TTC549 (cell line): Measurements from ENCODE around the gene MTMR11.

Experiments
- FAIRE-seq: peaks from 2 replicates; lab custom pipeline; 2012; peaks lifted over from hg19 to GRCh38; lab: Jason Lieb, UNC

Gene MTMR11

GRCh38 chr1:149936992-149937705, 470 bp upstream of the MTMR11 start:
- peak; percentile 92 for FAIRE-seq

DNA sequence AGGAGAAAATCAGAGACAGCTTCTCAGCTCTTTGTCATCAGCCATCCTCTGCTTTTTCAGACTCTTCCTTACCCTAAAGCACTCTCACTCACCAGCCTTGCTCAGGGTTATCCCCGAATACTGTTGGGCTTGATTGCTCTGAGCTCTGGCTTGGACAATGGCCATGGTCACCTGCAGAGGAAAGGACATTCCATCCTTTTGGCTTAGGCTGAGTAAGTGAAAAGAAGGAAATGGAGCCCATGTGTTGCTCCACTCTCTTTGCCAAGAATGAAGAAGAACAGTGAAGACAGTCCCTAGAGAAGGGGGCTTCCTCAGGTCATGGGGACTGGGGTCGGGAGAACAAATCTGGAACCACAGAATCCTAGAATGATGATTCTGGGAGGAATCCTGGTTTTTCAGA, 2.3 kb downstream of the MTMR11 start:
- FAIRE-seq = no peak

GRCh38 chr1:149933208-149933607, 3.5 kb downstream of the MTMR11 start:
- no peak for FAIRE-seq

- no peak for FAIRE-seq
Measured at GRCh38 chr1:149932474-149932873, 4.2 kb downstream of the MTMR11 start.

- FAIRE-seq = no peak
Measured at GRCh38 chr1:149931212-149931790, 5.4 kb downstream of the MTMR11 start.

DNA sequence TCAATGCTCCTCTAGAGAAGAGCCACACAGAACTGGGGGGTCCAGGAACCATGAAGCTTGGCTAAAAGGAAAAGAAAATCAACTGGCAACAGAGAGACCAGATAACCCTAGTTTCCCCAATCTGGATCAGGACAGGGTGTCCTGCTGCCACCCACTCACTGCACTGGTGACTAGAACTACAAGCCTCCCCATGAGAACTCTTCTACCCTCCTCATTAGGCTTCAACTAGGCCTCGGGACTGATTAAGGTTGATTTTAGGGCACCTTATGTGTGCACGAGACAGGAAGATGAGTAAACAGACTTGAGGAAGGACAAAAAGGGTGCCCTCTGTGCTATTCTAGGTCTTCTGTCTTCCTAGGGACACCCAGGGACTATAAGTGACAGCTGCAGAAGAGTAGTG, 6.8 kb downstream of the MTMR11 start:
- FAIRE-seq = no peak

DNA sequence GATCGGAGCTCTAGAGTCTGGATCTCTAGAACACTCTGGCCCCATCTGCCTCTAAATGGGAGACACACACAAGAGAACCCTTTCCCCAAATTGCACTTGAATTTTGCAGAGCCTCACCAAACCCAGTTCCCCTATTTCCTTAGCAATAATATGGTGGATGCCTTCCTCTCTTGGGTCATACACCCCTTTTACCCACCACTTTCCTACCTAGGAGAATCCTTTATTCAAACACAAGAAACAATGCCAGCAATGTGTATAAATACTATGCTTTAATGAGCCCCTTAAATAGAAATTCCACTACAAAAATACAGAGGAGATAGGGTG, 8.3 kb downstream of the MTMR11 start:
- FAIRE-seq = no peak

DNA sequence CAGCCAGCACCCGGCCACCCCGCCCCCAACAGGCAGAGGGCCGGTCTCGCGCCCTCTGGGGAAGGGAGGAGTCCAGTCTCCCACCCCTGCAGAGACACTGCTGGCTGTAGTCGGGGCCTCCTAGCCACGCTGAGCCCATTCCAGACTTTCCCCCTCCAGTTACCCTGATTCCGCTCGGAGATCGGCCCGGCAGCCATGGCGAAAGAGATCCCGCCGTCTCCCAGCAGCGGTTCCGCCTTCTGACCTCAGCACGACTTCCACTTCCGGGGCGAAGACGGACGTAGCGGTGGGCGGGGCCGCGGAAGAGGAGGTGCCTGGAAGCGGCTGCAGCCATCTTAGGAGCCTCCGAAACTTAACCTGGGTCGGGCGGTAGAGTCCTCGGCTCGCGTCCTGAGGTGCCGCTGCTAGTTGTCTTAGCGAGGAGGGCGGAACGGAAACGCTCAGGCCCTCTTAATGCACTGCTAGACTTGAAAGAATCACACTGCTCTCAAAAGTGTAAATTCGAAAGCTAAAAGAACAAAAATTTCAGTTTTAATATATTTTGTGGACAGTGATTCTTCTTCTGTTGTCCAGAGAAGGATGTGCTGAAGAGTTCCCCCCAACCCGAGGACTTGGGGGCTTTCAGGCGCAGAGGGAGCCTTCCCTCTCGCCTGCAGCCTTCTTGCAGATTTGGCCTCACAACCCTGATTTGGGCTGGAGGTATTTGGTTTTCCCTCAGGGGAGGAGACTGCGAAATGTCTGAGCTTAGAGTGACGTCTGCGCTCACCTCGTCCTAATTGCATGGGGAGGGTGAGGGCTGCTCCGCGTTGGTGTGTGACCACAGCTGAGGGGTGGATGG, 8.9 kb downstream of the MTMR11 start, which contains the start of gene SF3B4:
TSS of gene SF3B4 (minus strand) at position 241 of the 838 bp plus-strand sequence. CDS start at position 197, 44 bp downstream.
- peak; percentile 79 for FAIRE-seq

GRCh38 chr1:149927056-149927562, 9.6 kb downstream of the MTMR11 start:
- FAIRE-seq = no peak

DNA sequence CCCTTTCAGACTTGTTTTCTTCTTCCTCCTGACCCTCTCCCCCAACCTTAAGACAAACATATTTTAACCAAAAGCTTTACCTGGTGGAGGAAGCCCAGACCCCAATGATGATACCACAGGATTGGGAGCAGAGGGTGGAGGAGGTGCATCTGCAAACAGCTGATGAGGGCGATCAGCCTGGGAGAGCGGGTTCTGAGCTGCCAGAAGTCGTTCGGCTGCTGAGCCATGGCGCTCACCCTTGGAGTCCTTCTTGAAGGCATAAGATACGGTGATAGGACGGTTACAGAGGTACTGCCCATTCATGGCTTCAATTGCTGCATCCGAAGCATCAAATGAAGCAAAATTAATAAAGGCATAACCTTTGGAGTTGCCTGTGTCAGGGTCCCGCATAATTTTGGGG, 10.4 kb downstream of the MTMR11 start:
- no peak for FAIRE-seq

- no peak for FAIRE-seq
Measured at GRCh38 chr1:149925751-149926150, 10.9 kb downstream of the MTMR11 start.

DNA sequence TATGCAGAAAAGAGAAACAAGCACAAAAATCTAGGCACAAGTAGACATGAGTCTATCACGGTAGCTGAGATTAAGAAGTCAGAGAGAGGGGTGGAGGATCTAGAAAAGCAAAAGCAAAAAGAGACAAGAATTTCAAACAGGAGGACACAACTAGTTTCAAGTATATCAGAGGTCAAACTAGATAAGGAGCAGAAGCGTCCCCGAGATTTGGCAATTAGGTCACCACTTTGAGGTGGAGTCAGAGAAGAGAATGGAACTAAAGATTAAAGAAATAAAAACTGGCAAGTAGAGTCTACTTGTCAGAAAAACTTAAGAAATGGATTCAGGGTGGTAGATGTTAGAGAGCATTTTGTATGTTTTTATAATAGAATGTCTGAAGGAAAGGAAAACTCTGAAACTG, 11.3 kb downstream of the MTMR11 start:
- FAIRE-seq = no peak

- FAIRE-seq = no peak
Measured at GRCh38 chr1:149923626-149924025, 13.1 kb downstream of the MTMR11 start.

DNA sequence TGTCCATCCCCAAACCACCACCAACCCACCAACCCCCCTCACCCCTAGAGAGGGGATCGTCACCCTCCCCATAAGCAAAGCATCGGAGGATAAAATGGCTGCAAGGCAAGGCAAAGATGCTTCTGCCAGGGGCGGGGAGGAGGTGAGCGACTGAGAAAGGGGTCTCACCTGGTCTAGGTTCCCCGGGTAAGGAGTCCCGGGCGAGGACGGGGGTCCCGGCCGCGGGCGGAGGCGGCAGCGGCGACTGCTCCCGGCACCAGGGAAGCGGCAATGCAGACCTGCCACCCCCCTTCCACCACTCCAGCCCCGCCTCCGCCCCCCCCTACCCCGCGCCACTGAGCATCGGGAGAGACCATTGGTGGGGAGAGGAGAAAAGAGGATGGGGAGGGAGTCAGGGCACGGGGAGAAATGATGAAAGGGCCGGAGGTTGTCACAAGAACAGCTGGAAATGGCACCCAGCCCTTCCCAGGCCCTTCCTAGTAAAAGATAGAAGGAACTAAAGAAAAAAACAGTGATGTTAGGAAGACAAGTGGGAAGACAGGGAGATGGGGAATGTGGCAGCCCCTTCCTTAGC, 19.0 kb downstream of the MTMR11 start, which contains the start of gene SV2A:
TSS of gene SV2A (minus strand) at position 274 of the 574 bp plus-strand sequence. CDS start 4,004 bp downstream, outside the sequence.
- FAIRE-seq = no peak

DNA sequence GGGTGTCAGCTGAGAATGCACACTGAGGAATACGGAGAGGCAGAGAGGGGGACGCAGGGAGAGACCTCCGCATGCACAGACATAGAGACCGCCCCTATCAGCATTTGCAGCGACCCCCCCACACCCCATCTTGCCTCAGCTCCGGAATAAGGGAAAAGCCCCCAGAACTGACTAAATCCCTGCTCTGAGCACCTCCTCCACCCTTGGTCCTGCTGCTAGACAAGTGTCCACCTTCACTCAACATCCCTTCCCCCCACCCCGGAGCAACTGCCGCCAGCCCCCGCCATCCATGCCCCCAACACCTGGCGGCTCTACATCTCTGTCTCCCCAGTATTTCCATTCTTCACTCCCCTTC, 19.8 kb downstream of the MTMR11 start:
- FAIRE-seq = no peak

DNA sequence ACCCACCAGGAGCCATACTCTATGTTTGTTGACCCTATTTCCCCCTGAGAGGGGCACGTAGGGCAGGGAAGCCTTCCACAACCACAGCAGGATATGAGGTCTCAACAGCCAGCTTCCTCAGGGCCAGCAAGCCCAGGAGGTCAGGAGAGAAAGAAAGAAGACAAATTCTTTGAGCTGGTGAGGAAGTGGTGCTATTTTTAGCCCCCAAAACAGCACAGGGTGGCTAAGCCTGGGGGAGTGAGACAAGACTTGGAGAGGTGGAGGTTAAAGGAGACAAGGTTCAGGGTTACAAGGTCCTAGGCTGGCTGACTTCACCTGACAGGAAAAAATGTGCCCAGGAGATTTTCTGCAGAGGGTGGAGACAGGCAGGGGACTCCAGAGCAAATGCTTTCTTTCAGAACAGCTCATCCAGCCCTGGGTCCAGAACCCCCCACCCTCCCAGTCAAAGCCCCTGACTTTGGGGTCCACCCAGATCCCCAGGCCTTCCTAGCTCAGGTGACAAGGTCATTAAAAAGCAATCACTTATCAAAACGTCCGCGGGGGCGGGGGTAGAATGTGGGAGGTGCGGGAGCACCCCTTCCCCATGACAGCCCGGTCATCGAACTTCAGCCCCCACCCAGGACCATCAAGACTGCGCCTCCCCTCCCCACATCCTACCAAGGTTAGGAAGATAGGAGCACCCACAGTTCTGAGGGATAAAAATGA, 20.3 kb downstream of the MTMR11 start:
- no peak for FAIRE-seq

- FAIRE-seq = no peak
Measured at GRCh38 chr1:149915429-149916192, 21.1 kb downstream of the MTMR11 start.

DNA sequence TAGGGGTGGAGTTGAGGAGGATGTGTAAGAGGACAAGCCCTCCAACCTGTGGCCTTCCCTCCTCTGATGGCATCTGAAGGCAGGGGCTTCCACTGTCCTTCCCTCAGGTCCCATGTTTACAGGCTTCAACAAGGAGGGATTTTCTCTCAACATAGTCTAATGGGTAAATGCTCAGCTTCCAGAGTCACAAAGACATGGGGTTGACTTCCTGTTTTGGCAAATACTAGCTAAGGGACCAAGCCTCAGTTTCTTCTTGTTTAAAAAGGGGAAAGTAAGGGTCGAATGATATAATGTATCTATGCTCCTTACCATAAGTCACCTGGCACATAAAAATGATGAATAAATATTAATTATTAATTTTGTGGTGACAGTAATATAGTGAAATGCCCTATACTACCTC, 22.1 kb downstream of the MTMR11 start:
- no peak for FAIRE-seq

GRCh38 chr1:149906570-149907075, 30.1 kb downstream of the MTMR11 start:
- no peak for FAIRE-seq

DNA sequence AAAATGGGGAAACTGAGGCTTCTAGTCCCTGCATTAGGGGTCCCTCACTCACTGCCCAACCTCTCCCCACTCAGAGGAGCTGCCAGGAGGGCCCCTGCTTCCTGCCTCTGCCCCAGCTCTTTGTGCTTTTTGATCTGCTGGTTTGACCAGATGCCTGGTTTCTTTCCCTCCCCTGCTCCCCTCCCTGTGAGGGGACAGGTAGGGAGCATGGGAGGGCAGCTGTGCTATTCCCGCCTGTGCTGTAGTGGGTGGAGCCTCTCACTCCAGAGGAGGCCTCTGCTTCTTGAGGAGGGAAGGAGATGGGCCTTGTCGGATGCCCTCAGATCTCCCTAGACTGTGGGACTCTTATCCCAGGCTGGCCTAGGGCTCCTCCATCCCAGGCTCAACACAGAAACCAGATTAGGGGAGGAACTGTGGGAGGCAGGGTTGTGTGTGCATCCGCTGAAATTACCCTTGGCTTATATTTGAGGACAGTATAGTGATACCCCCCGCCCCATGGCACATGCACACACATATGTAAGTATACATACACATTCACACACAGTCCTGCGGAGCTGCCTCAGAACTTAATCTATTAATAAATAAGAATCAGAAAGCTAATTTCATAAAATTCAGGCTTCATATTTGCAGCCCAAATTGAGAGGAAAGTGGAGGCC, 32.7 kb downstream of the MTMR11 start:
- no peak for FAIRE-seq
